Measurements from ENCODE around the gene UBQLN4.

GRCh38 chr1:156074661-156075060 lies 21.1 kb upstream of the UBQLN4 start:
- no peak for TF ChIP-seq CTCF (conservative IDR thresholded peaks at IDR 0.05; ENCODE audit: low read depth, low read length)
- TF ChIP-seq EZH2 (IDR thresholded peaks at IDR 0.05; ENCODE audit: borderline replicate concordance, low read depth, low read length, poor library complexity, severe bottlenecking): no peak

Measured in A673 (cell line).